ENCODE results near the gene PRICKLE4. TPM values are rescaled to one million over a fixed set of nuclear protein-coding genes. Genes with fewer than 3 reads are reported as not detected.

Gene PRICKLE4
- total RNA-seq, 1 experiment from 2014 or later: 2.9 TPM

- no peak for ATAC-seq
These were observed 15.9 kb downstream of the PRICKLE4 start for GRCh38 chr6:41796474-41796873.

More at GRCh38 chr6:41796474-41796873, 15.9 kb downstream of the PRICKLE4 start:
- TF ChIP-seq FOSL1 (IDR thresholded peaks at IDR 0.05; ENCODE audit: low read depth) (no peak), POLR2A (IDR thresholded peaks at IDR 0.05; ENCODE audit: borderline replicate concordance, extremely low read depth, insufficient read depth, insufficient read length) (no peak), RAD21 (IDR thresholded peaks at IDR 0.05; ENCODE audit: low read depth) (no peak), ZNF274 (IDR thresholded peaks at IDR 0.05; ENCODE audit: low read depth, low read length) (no peak), SIN3A (IDR thresholded peaks at IDR 0.05; ENCODE audit: low read depth) (no peak), CBX3 (IDR thresholded peaks at IDR 0.05; ENCODE audit: low read depth) (no peak), POLR2AphosphoS5 (IDR thresholded peaks at IDR 0.05; ENCODE audit: low read depth, low read length) (no peak), EZH2phosphoT487 (IDR thresholded peaks at IDR 0.05; ENCODE audit: borderline replicate concordance) (no peak), SP1 (IDR thresholded peaks at IDR 0.05; ENCODE audit: low read depth) (no peak), ATF3 (IDR thresholded peaks at IDR 0.05) (no peak), ELF1 (IDR thresholded peaks at IDR 0.05; ENCODE audit: borderline replicate concordance, low read depth) (no peak), TCF7L2 (IDR thresholded peaks at IDR 0.05; ENCODE audit: borderline replicate concordance, extremely low read depth, insufficient read depth, insufficient read length) (no peak), EGR1 (IDR thresholded peaks at IDR 0.05; ENCODE audit: low read depth) (no peak), REST (IDR thresholded peaks at IDR 0.05; ENCODE audit: low read depth) (no peak), EZH2 (IDR thresholded peaks at IDR 0.05) (no peak), ZFX (IDR thresholded peaks at IDR 0.05) (no peak), SRF (IDR thresholded peaks at IDR 0.05; ENCODE audit: low read depth) (no peak), CEBPB (IDR thresholded peaks at IDR 0.05; ENCODE audit: low read depth) (no peak)
- TF ChIP-seq, protein P1, sequence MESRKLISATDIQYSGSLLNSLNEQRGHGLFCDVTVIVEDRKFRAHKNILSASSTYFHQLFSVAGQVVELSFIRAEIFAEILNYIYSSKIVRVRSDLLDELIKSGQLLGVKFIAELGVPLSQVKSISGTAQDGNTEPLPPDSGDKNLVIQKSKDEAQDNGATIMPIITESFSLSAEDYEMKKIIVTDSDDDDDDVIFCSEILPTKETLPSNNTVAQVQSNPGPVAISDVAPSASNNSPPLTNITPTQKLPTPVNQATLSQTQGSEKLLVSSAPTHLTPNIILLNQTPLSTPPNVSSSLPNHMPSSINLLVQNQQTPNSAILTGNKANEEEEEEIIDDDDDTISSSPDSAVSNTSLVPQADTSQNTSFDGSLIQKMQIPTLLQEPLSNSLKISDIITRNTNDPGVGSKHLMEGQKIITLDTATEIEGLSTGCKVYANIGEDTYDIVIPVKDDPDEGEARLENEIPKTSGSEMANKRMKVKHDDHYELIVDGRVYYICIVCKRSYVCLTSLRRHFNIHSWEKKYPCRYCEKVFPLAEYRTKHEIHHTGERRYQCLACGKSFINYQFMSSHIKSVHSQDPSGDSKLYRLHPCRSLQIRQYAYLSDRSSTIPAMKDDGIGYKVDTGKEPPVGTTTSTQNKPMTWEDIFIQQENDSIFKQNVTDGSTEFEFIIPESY (IDR thresholded peaks at IDR 0.05; ENCODE audit: extremely low read depth, insufficient replicate concordance, low read length): no peak
- TF ChIP-seq, protein P2, sequence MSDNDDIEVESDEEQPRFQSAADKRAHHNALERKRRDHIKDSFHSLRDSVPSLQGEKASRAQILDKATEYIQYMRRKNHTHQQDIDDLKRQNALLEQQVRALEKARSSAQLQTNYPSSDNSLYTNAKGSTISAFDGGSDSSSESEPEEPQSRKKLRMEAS (IDR thresholded peaks at IDR 0.05): no peak
- no peaks in the 10 kb centered on the region for H4K20me1 ChIP-seq (ENCODE audit: insufficient read depth)
- no TSS peak for BruUV-seq (replicated peaks)
- H2AFZ ChIP-seq (ENCODE audit: low read depth, low read length, poor library complexity, severe bottlenecking): no peak overlapping the region
- intact Hi-C loops (cut with micrococcal nuclease): no loop called here
- peaks cover 11 to 15% of the 10 kb centered on the region in 2 experiments; a peak in 3 of 4 replicates for H3K36me3 ChIP-seq (ENCODE audit: control insufficient read depth in 1 of 2, insufficient read depth in 2 of 2, low read length in 2 of 2)
- H3K4me3 ChIP-seq (replicated peaks in 1 of 2; ENCODE audit: low read depth in 1 of 2, low read length in 2 of 2): no peak overlapping the region
- no peaks in the 10 kb centered on the region for H3K9me2 ChIP-seq (ENCODE audit: insufficient read depth)
- RAD21 ChIA-PET (ENCODE audit: low non-redundant PET in 1 of 2, low total read pairs in 2 of 2, uncharacterized antibody in 2 of 2, unreplicated experiment in 2 of 2): no interaction called here
- CTCF ChIA-PET: no interaction called here
- H3K9me3 ChIP-seq (ENCODE audit: control insufficient read depth in 1 of 2, insufficient read depth in 1 of 2, low read depth in 1 of 2, low read length in 2 of 2): no peaks in the 10 kb centered on the region
- H3K9ac ChIP-seq (ENCODE audit: low read length): no peak overlapping the region
- no peak for DNase-seq (ENCODE audit: low read depth, low spot score)
- H3K4me1 ChIP-seq (ENCODE audit: control insufficient read depth in 1 of 2, insufficient read depth in 2 of 2, low read length in 2 of 2): no peaks in the 10 kb centered on the region
- H3K4me2 ChIP-seq (ENCODE audit: low read length): no peak overlapping the region
- no peak overlapping the region for H3K27ac ChIP-seq (ENCODE audit: low read depth, low read length)
- POLR2A ChIA-PET: no interaction called here
- no peaks in the 10 kb centered on the region for H3K27me3 ChIP-seq (ENCODE audit: insufficient read depth, low read length)
- H3K79me2 ChIP-seq (ENCODE audit: insufficient read depth, low read length): no peaks in the 10 kb centered on the region

Data from HCT116 (cell line).